ENCODE results near the gene VSTM2L. TPM values are rescaled to one million over a fixed set of nuclear protein-coding genes. Genes with fewer than 3 reads are reported as not detected.

The VSTM2L gene
- total RNA-seq, 2 experiments from 2014 or later = 0.17 TPM; not detected in 1

DNA sequence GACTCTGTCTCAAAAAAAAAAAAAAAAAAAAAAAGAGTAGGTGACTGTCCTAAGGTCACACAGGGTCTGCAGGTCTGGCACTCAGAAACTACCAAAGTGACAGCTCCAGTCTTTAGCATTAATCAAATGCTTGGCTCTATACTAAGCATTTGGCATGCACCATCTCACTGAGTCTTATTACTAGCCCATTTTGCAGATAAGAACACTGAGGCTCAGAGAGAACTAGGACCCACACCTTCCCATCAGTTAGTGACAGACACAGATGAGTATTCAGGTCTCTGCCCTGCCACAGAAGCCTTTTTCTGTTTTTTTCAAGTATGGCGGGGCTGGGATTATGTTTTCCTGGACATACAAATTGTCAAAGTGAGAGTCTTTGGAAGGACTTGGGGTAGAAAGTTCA, 23.1 kb upstream of the VSTM2L start:
- H3K9me2 ChIP-seq (ENCODE audit: insufficient read depth, low read length) = no peaks in the 10 kb centered on the region
- H3K9me3 ChIP-seq (ENCODE audit: low read length) = no peaks in the 10 kb centered on the region
- no TSS peak for BruUV-seq (replicated peaks)
- TF ChIP-seq, protein P1, sequence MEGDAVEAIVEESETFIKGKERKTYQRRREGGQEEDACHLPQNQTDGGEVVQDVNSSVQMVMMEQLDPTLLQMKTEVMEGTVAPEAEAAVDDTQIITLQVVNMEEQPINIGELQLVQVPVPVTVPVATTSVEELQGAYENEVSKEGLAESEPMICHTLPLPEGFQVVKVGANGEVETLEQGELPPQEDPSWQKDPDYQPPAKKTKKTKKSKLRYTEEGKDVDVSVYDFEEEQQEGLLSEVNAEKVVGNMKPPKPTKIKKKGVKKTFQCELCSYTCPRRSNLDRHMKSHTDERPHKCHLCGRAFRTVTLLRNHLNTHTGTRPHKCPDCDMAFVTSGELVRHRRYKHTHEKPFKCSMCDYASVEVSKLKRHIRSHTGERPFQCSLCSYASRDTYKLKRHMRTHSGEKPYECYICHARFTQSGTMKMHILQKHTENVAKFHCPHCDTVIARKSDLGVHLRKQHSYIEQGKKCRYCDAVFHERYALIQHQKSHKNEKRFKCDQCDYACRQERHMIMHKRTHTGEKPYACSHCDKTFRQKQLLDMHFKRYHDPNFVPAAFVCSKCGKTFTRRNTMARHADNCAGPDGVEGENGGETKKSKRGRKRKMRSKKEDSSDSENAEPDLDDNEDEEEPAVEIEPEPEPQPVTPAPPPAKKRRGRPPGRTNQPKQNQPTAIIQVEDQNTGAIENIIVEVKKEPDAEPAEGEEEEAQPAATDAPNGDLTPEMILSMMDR (conservative IDR thresholded peaks at IDR 0.05; ENCODE audit: low read length) = no peak
- TF ChIP-seq EZH2phosphoT487 (IDR thresholded peaks at IDR 0.05; ENCODE audit: borderline replicate concordance, low read depth, low read length) = no peak
- no peaks in the 10 kb centered on the region for H3K36me3 ChIP-seq (ENCODE audit: insufficient read depth, low read length)
- H3K79me2 ChIP-seq (ENCODE audit: insufficient read depth, low read depth, low read length) = no peaks in the 10 kb centered on the region
- ChIA-PET CTCF (ENCODE audit: unreplicated experiment) (no interaction called here), POLR2A (no interaction called here)
- no peaks in the 10 kb centered on the region for H3K4me1 ChIP-seq (ENCODE audit: insufficient read depth, low read length, poor library complexity, severe bottlenecking)
- DNase-seq (ENCODE audit: low spot score) = no peak
- no peak overlapping the region for H3K27ac ChIP-seq (ENCODE audit: low read depth, low read length, poor library complexity, severe bottlenecking)
- no peak overlapping the region for H2AFZ ChIP-seq (ENCODE audit: low read length)
- no peaks in the 10 kb centered on the region for H4K20me1 ChIP-seq (ENCODE audit: insufficient read depth, low read length)
- no peak overlapping the region for H3K4me2 ChIP-seq (ENCODE audit: low read length)
- intact Hi-C loops (cut with micrococcal nuclease; ENCODE audit: unreplicated experiment) = no loop called here
- H3K4me3 ChIP-seq (ENCODE audit: low read depth, low read length, poor library complexity, severe bottlenecking) = no peak overlapping the region

- Histone ChIP-seq H3K4me2 (ENCODE audit: low read length) (no peak overlapping the region), H3K79me2 (ENCODE audit: insufficient read depth, low read depth, low read length) (no peaks in the 10 kb centered on the region), H4K20me1 (ENCODE audit: insufficient read depth, low read length) (no peaks in the 10 kb centered on the region), H3K4me3 (ENCODE audit: low read depth, low read length, poor library complexity, severe bottlenecking) (no peak overlapping the region), H3K36me3 (ENCODE audit: insufficient read depth, low read length) (no peaks in the 10 kb centered on the region), H3K4me1 (ENCODE audit: insufficient read depth, low read length, poor library complexity, severe bottlenecking) (no peaks in the 10 kb centered on the region), H3K9me3 (ENCODE audit: low read length) (no peaks in the 10 kb centered on the region), H3K27ac (ENCODE audit: low read depth, low read length, poor library complexity, severe bottlenecking) (no peak overlapping the region), H3K9me2 (ENCODE audit: insufficient read depth, low read length) (no peaks in the 10 kb centered on the region), H2AFZ (ENCODE audit: low read length) (no peak overlapping the region)
- POLR2A ChIA-PET = no interaction called here
- intact Hi-C loops (cut with micrococcal nuclease; ENCODE audit: unreplicated experiment) = no loop called here
- no peak for TF ChIP-seq EZH2phosphoT487 (IDR thresholded peaks at IDR 0.05; ENCODE audit: borderline replicate concordance, low read depth, low read length)
- TF ChIP-seq, protein P1 (conservative IDR thresholded peaks at IDR 0.05; ENCODE audit: low read length) = no peak
- no peak for DNase-seq (ENCODE audit: low spot score)
- BruUV-seq (replicated peaks) = no TSS peak
- CTCF ChIA-PET (ENCODE audit: unreplicated experiment) = no interaction called here
Observed at GRCh38 chr20:37880726-37881591, 22.0 kb upstream of the VSTM2L start.

DNA sequence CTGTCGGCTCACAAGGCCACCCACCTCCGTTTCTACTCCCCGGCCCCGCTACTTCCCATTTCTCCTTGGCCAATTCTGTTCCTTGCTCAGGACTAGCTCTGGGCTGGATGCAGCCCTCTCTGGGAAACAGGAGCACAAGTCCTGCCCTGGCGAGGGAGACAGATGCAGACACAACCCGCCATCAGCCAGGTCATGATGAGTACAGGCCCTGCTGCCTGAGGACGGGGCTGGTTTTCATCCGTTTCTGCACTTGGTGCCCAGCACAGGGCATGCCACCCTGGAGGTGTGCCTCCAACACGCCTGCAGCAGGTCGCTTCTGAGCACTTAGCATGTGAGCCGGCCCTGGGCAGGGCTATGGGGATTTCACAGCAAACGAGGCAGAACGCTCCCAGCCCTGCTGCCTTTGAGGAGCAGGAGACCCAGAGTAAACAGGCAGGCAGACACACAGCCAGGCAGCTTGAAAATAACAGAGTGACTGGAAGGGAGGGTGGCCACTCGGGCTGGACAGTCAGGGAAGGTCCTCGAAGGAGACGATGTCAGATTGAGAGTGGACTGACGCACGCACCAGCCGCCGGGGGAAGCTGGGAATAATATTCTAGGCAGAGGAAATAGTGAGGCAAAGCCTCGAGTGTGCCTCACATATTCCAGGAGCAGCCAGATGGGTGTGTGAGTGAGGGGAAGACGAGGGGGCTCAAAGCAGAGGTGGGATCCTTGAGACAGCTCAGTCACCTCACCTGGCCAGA, 21.2 kb upstream of the VSTM2L start:
- Histone ChIP-seq H2AFZ (ENCODE audit: low read length) (no peak overlapping the region), H3K36me3 (ENCODE audit: insufficient read depth, low read length) (no peaks in the 10 kb centered on the region), H3K4me2 (ENCODE audit: low read length) (no peak overlapping the region), H3K9me3 (ENCODE audit: low read length) (no peaks in the 10 kb centered on the region), H3K4me1 (ENCODE audit: insufficient read depth, low read length, poor library complexity, severe bottlenecking) (no peaks in the 10 kb centered on the region), H4K20me1 (ENCODE audit: insufficient read depth, low read length) (no peaks in the 10 kb centered on the region), H3K4me3 (ENCODE audit: low read depth, low read length, poor library complexity, severe bottlenecking) (no peak overlapping the region), H3K79me2 (ENCODE audit: insufficient read depth, low read depth, low read length) (no peaks in the 10 kb centered on the region), H3K27ac (ENCODE audit: low read depth, low read length, poor library complexity, severe bottlenecking) (no peak overlapping the region), H3K9me2 (ENCODE audit: insufficient read depth, low read length) (no peaks in the 10 kb centered on the region)
- ChIA-PET POLR2A (no interaction called here), CTCF (ENCODE audit: unreplicated experiment) (no interaction called here)
- no TSS peak for BruUV-seq (replicated peaks)
- DNase-seq (ENCODE audit: low spot score) = no peak
- no peak for TF ChIP-seq EZH2phosphoT487 (IDR thresholded peaks at IDR 0.05; ENCODE audit: borderline replicate concordance, low read depth, low read length)
- TF ChIP-seq, protein P1 (conservative IDR thresholded peaks at IDR 0.05; ENCODE audit: low read length) = no peak
- intact Hi-C loops (cut with micrococcal nuclease; ENCODE audit: unreplicated experiment) = no loop called here

Data from OCI-LY7 (cell line).